Measurements from ENCODE around the gene RSBN1L.

Gene RSBN1L

DNA sequence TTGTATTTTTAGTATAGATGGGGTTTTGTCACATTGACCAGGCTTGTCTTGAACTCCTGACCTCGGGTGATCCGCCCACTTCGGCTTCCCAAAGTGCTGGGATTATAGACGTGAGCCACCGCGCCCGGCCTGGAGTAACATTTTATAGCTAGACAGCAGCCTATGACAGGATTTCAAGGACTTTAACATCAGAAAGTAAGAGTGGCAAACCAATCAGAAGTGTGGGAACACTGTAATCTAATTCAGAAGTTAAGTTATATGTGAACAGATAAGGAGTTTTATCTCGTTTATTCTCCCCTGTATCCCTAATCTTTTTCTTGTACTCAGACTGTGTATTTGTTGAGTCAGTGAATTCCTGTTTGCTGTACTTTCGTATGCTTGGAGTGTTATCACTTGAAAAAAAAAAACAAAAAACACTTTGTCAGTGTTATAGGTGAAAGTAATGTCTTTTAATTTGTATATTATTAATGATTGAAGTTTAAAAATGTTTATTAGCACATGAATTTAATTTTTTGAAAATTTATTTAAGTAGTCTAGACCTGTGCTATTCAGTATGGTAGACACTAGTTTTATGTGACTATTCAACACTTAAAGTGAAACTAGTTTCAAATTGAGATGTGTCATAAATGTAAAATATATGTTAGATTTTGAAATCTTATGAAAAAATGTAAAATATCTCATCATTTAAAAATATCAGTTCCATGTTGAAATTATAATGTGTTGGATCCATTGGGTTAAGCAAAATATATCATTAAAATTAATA lies 38.6 kb downstream of the RSBN1L start:
- no peak for DNase-seq

GRCh38 chr7:77735457-77735856 lies 39.2 kb downstream of the RSBN1L start:
- DNase-seq = no peak

DNA sequence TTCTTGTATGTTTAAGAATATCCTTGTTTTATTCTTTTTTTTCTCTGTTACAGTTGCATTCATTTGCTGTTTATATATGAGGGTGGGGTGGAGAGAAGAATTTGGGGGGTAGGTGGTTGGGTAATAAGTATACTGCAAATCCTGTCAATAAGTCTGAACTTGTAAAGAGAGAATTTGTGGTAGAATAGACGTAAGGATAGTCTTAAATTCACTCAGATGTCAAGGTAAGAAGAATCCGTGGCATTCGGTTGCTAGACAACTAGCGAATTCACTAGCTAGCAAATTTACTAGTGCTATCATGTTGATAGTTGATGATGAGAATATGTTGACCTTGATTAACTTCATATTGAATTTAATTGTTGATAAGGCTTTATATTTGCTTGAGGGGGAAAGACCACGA lies 40.7 kb downstream of the RSBN1L start:
- DNase-seq = no peak

GRCh38 chr7:77738382-77738781 lies 42.1 kb downstream of the RSBN1L start:
- no peak for DNase-seq

DNA sequence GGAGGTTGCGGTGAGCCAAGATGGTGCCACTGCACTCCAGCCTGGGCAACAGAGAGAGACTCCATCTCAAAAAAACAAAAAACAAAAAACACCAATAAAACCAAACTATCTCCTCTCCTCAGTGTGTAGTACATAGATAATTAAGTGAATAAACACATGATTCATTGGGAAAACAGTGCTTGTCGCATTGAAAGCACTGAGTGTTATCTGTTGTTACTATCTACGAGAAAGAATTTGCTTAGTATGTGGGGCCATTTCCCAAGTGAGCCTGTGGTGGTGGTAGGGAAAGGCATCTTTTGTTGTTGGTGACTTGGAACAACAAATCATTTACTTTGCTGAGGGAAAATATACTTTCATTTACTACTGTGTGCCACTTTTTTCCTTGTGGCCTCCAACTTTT lies 42.6 kb downstream of the RSBN1L start:
- no peak for DNase-seq

GRCh38 chr7:77740257-77740656 lies 44.0 kb downstream of the RSBN1L start:
- DNase-seq = no peak

- DNase-seq = no peak
Observed at GRCh38 chr7:77743518-77743917, 47.3 kb downstream of the RSBN1L start.

DNA sequence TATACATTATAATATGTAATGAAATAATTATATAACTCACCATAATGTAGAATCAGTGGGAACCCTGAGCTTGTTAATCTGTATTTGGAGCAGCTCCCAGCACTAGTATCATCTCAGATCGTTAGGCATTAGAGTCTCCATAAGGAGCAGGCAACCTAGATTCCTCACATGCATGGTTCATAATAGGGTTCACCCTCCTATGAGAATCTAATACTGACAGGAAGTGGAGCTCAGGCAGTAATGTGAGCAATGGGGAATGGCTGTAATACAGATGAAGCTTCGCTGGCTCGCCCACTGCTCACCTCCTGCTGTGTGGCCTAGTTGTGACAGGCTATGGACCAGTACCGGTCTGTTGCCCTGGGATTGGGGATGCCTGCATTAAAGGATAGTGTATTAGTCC lies 49.5 kb downstream of the RSBN1L start:
- DNase-seq = no peak

DNA sequence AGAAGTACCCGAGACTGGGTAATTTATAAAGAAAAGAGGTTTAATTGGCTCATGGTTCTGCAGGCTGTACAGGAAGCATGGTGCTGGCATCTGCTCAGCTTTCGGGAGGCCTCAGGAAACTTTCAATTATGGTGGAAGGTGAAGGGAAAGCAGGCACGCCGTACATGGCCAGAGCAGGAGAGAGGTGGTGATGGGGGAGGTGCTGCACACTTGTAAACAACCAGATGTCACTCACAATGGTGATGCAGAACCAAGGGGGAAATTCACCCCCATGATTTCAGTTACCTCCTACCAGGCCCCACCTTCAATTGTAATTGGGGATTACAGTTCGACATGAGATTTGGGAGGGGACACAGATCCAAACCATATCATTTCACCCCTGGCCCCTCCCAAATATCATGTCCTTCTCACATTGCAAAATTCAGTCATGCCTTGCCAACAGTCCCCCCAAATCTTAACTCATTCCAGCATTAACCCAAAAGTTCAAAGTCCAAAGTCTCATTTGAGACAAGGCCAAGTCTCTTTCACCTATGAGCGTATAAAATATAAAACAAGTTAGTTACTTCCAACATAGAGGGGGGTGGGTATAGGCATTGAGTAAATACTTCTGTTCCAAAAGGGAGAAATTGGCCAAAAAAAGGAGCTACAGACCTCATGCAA lies 50.0 kb downstream of the RSBN1L start:
- DNase-seq = no peak

GRCh38 chr7:77746824-77747165 lies 50.5 kb downstream of the RSBN1L start:
- DNase-seq = no peak

DNA sequence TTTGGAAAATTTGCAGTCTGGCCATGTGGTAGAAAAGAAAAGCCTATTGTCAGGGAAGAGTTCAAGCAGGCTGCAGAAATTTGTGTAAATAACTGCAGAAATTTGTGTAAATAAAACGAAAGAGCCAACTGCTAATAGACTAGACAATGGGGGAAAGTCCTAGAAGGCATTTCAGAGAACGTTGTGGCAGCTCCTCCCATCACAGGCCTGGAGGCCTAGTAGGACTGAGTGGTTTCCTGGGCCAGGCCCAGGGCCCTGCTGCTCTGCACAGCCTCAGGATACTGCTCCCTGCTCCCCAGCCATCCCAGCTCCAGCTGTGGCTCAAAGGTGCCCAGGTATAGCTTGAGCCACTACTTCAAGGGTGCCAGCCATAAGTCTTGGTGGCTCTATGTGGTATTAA lies 50.9 kb downstream of the RSBN1L start:
- DNase-seq = no peak

DNA sequence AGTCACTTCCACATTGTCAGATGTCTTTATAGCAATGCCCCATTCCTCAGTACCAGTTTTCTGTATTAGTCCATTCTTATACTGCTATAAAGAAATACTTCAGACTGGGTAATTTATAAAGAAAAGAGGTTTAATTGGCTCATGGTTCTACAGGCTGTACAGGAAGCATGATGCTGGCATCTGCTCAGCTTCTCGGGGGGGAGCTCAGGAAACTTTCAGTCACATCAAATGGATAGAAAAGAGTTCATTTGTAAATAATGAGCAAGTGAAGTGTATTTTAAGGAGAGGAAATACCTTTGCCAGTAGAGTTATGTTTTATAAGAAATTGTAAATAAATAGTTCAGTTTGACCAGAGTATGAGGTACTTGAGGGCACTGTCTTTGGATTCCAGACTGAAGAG lies 51.5 kb downstream of the RSBN1L start:
- DNase-seq = no peak

- DNase-seq = no peak
Observed at GRCh38 chr7:77752016-77752415, 55.8 kb downstream of the RSBN1L start.

GRCh38 chr7:77753173-77753572 lies 56.9 kb downstream of the RSBN1L start:
- no peak for DNase-seq

- no peak for DNase-seq
Observed at GRCh38 chr7:77757589-77757988, 61.3 kb downstream of the RSBN1L start.

- peak; percentile 85 for DNase-seq
Observed at GRCh38 chr7:77759294-77759889, 63.1 kb downstream of the RSBN1L start.

- no peak for DNase-seq
Observed at GRCh38 chr7:77760809-77761453, 64.7 kb downstream of the RSBN1L start.

GRCh38 chr7:77765481-77765880 lies 69.2 kb downstream of the RSBN1L start:
- DNase-seq = no peak

GRCh38 chr7:77765906-77766800 lies 69.9 kb downstream of the RSBN1L start:
- DNase-seq = no peak

- DNase-seq = no peak
Observed at GRCh38 chr7:77766801-77767605, 70.7 kb downstream of the RSBN1L start.

GRCh38 chr7:77770316-77770715 lies 74.1 kb downstream of the RSBN1L start:
- DNase-seq = no peak

DNA sequence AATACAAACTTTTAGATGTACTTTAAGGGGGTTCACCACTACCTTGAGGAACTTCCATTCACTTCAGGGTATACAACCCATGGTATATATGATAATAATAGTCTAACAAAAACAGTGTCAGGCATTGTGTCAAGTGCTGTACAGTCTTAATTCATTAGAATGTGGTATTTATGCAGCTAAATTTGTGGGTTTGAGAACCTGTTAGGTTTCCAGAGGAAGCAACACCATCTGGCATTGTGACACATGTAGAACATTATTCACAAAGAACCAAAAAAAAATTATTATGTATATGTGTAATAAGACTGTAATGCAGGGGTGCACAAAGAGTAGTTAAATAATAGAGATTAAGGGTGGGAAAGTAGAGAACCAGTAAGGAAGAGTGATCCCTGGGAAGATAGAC lies 75.6 kb downstream of the RSBN1L start:
- no peak for DNase-seq
